Epithelial cell of esophagus (primary cell): ENCODE results near the gene NR3C2.

ENCODE experiments used
- DNase-seq: peaks from one replicate; pipeline ENCODE4 v3.0.0; 2010; ENCODE audit warnings: low read depth
- H3K4me3 ChIP-seq: 2 replicates; pipeline ENCODE4 v1.5.1; 2011; ENCODE audit warnings: mild to moderate bottlenecking, low read length, control low read depth
- TF ChIP-seq, protein P1 (sequence below): IDR thresholded peaks from 2 replicates; pipeline ENCODE4 v1.5.1; 2011; ENCODE audit warnings: low read depth, mild to moderate bottlenecking, low read length, control low read depth, inconsistent platforms; ENCODE audit not compliant: insufficient read depth; ENCODE audit errors: missing control alignments

Gene NR3C2

DNA sequence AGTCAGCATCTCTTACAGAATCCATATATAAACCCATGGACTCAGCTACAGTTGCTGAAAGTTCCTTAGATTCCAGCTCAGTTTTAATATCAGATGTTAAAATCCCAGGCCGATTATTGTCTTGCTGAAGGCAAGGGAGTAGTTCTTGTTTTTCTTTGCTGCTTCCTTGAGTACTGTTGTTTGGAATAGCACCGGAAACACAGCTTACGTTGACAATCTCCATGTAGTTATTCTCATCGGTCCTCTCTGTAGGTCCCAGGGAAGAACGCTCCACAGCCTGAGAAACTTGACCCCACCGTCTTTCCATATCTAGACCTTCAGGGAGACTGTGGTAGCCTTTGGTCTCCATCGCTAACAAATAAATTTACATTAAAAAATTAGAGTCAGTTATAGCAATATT, 5.7 kb downstream of the NR3C2 start:
- TF ChIP-seq, protein P1, sequence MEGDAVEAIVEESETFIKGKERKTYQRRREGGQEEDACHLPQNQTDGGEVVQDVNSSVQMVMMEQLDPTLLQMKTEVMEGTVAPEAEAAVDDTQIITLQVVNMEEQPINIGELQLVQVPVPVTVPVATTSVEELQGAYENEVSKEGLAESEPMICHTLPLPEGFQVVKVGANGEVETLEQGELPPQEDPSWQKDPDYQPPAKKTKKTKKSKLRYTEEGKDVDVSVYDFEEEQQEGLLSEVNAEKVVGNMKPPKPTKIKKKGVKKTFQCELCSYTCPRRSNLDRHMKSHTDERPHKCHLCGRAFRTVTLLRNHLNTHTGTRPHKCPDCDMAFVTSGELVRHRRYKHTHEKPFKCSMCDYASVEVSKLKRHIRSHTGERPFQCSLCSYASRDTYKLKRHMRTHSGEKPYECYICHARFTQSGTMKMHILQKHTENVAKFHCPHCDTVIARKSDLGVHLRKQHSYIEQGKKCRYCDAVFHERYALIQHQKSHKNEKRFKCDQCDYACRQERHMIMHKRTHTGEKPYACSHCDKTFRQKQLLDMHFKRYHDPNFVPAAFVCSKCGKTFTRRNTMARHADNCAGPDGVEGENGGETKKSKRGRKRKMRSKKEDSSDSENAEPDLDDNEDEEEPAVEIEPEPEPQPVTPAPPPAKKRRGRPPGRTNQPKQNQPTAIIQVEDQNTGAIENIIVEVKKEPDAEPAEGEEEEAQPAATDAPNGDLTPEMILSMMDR = no peak

DNA sequence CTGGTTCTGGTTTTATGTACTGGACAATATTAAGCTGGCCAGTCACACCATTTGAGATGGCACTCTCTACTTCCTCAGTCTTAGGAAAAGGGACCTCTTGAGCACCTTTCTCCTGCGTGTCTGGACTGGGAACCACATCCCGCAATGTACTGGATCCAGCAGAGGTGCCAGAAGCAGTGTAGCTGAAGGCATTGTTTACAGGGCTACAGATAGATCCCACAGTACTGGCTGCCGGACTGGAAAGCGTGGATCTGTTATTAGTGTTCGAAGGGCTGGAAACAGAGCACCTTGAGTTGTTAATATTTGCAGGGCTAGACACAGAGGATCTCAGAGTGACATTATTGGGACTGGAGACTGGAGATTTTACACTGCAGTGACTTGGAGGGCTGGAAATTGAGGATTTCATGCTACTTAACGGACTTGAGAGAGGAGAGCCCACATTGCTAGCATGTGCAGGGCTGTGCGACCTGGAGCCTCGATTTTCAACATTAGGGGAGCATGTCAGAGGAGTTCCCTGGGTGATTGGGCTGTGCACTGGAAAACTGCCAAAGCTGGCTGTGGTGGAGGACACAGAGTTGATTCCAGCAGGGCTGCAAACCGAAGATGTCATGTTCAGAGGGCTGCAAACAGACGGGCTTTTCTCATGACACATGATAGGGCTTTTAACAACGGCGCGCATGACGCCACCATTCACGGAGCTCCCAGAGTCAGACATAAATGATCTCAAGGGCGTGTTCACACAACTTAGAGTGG, 6.4 kb downstream of the NR3C2 start:
- no peak overlapping the region for H3K4me3 ChIP-seq
- TF ChIP-seq, protein P1 = no peak
- no peak for DNase-seq

More for the DNA sequence above, 5.7 kb downstream of the NR3C2 start:
- H3K4me3 ChIP-seq = no peak overlapping the region
- no peak for DNase-seq

DNA sequence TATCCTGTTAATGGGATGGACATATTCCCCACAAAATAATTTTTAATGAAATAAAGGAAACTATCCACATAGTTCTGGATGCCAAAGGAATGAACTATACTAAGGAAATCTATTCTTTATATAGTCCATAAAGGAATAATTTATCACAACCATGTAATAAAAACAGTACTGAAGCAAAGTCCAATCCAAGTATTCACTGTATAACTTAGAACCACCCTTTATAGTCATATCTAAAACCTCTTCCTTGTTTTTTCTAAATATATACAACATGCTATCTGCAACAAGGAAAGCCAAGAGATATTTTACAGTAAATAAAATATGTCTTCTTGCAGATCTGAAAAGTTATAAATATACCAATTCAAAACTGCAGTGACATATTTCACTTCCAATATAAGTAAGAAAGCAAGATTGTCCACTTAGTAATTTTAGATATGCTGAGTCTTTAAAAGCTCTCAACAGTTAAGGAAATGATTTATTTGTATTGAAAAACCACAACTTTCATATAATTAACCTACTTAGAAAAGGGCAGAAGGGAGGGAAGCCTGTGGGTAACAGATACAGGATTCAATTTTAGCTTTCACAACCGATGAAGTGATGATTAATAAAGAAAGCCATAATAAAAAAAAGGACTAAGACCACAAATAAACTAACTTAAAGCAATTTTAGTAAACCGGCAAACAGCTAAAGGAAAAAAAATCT, 8.0 kb downstream of the NR3C2 start:
- H3K4me3 ChIP-seq = no peak overlapping the region
- TF ChIP-seq, protein P1 = no peak
- no peak for DNase-seq

DNA sequence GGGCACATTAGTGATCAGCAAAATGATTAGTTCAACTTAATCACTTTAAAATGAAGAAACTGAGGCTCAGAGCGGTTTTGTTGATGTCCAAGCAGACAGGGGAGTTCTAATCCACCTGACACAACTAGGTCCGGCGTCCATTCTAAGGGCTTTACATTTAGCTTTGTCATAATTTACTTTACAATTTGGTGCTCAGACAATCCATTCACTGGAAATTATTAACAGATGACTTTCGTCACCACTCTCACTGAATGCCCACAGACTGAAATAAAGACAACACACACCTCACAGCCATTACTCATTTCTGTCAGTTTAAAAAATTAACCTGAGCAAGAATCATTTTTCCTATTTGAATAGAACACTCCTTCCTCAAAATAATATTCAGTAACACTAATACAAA, 10.8 kb downstream of the NR3C2 start:
- H3K4me3 ChIP-seq = no peak overlapping the region
- TF ChIP-seq, protein P1 = no peak
- no peak for DNase-seq

DNA sequence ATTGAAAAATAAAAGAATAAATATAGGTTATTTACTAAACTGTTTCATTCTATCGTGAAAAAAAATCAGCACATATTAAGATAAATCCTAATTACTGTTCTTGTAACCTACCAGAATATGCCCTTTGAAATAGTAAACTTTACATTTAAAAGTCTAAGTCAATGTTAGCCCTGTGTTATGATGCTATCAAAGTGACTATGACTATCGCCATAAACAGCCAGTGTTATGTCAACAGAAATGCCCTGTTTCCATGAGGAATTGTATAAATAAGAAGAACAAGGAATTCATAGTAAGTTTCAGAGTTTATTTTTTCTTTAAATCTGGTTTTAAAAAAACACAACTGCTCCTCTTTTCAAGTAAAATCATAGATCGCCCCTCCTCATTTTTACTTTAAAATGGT, 11.4 kb downstream of the NR3C2 start:
- H3K4me3 ChIP-seq = no peak overlapping the region
- no peak for DNase-seq
- TF ChIP-seq, protein P1 = no peak

DNA sequence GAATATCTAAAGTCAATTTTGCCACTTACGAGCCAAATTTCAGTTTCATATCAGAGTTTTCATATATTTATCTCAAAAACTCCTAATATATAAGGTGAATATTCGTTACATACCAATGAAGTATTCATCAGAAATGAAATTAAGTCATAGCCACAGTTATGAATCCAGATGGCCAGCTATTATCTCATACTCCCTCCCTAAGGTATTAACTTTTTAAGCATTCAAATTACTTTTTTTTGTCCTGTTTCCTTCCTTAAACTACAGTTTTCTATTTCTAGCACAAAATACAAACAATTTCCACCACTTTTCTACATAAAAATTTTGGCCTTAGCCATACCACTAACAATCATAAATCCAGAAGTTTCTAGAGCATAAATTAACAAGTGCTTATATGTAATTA, 13.0 kb downstream of the NR3C2 start:
- no peak for DNase-seq
- no peak overlapping the region for H3K4me3 ChIP-seq
- TF ChIP-seq, protein P1 = no peak

DNA sequence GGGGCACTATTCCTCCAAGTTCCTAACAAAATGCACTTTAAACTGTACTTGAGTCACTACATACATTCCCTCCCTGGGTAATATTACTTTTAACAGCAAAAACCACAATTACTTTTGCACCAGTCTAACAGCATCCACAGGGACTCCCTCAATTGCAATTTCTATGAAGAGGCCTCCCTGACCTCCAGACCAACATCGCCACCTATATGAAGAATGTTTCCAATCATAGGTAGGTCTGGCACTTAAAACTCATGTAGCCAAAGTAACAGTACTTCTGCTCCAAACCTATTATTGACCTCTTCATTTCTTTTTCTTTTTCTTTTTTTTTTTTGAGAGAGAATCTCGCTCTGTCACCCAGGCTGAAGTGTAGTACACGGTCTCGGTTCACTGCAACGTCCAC, 15.6 kb downstream of the NR3C2 start:
- DNase-seq = no peak
- TF ChIP-seq, protein P1 = no peak
- H3K4me3 ChIP-seq = no peak overlapping the region
